ENCODE results near the gene TLR10.
"Not testable (repeated sequence)": the region's sequence is repeated elsewhere in the genome, so short reads cannot be mapped to it uniquely, and the experiment has no call there.

DNA sequence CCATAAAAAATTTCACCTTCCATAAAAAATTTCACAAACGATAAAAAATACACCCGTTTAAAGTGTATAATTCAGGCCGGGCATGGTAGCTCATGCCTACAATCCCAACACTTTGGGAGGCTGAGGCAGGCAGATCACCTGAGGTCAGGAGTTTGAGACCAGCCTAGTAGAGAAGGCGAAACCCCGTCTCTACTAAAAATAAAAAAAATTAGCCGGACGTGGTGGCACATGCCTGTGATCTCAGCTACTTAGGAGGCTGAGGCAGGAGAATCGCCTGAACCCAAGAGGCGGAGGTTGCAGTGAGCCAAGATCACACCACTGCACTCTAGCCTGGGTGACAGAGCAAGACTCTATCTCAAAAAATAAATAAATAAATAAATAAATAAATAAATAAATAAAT, 23.5 kb upstream of the TLR10 start:
- TF ChIP-seq, protein P1, sequence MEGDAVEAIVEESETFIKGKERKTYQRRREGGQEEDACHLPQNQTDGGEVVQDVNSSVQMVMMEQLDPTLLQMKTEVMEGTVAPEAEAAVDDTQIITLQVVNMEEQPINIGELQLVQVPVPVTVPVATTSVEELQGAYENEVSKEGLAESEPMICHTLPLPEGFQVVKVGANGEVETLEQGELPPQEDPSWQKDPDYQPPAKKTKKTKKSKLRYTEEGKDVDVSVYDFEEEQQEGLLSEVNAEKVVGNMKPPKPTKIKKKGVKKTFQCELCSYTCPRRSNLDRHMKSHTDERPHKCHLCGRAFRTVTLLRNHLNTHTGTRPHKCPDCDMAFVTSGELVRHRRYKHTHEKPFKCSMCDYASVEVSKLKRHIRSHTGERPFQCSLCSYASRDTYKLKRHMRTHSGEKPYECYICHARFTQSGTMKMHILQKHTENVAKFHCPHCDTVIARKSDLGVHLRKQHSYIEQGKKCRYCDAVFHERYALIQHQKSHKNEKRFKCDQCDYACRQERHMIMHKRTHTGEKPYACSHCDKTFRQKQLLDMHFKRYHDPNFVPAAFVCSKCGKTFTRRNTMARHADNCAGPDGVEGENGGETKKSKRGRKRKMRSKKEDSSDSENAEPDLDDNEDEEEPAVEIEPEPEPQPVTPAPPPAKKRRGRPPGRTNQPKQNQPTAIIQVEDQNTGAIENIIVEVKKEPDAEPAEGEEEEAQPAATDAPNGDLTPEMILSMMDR (IDR thresholded peaks at IDR 0.05; ENCODE audit: low read length) = not testable (repeated sequence)
- not testable (repeated sequence) for TF ChIP-seq EZH2 (IDR thresholded peaks at IDR 0.05; ENCODE audit: borderline replicate concordance, low read length)
